NCI-H2227 (cell line): ENCODE measurements around the gene DPP10.

Experiments
- DNase-seq: peaks from one replicate; lab custom pipeline; 2025; ENCODE audit not compliant: unreplicated experiment; lab: John Stamatoyannopoulos, UW

DPP10 gene

DNA sequence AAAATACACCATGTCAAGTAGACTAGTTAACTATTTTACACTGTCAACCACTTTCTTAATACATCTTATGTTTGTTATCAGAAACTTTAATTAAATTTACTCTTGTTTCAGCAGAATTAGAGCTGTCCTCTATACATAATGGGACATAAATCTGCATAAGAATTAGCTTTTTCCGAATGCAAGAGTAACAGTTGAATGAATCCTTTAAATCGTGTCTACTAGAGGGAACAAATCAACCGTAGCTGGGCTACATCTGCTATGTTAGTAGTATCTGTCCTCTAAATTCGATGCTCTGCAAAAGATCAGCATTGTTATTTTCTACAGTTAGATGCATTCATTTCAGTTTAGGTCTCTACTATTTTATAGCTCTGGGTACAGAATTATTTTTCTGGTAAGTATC, 1090.6 kb downstream of the DPP10 start:
- no peak for DNase-seq

DNA sequence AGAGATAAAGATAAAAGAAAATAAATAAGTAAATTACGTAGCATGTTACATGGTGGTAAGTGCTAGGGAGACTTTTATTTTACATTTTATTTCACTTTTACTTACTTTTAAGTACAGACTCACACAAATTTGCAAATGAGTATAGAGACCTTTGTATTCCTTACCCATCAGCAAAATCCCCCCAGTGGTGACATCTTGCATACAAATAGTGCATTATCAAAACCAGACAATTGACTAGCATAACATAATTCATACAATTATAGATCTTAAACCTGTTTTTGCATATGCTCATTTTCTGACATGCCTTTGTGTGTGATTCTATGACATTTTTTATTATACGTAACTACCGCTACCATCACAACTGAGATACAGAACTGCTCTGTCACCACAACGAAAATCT, 1099.4 kb downstream of the DPP10 start:
- no peak for DNase-seq

DNA sequence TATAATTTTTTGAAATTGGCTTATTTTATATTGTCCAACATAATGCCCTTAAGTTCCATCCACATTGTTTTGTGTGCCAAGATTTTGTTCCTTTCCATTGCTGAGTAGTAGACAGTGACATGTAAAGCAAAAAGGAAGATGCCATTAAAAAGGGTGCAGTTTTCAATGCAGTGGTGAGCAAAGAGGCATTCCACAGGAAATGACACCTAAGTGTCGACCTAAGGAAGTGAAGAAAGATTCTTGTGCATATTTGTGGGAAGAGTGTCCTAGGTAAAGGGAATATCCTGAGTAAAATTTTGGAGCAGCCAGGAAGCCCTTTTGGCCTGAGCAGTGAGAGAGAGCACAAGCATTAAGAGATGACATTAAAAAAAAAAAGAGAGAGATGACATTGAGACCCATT, 1099.9 kb downstream of the DPP10 start:
- no peak for DNase-seq

DNA sequence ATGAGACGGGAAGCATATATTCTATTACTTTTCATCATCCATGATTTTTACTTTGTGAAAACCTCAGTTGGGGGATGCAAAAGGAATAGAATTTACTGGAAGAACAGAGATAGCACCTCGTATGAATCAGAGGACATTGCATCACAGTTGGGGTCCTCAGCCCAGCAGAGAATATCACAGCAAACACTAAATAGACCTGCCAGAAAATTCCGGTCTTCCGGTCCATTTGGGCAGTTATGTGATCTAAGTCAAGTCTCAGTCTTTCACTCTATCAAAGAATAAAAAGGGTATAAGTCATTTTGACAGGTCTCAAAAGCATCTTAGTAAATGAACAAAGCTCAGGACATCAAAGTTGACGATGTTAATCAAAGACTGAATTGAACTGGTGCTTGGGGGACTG, 1100.6 kb downstream of the DPP10 start:
- no peak for DNase-seq

DNA sequence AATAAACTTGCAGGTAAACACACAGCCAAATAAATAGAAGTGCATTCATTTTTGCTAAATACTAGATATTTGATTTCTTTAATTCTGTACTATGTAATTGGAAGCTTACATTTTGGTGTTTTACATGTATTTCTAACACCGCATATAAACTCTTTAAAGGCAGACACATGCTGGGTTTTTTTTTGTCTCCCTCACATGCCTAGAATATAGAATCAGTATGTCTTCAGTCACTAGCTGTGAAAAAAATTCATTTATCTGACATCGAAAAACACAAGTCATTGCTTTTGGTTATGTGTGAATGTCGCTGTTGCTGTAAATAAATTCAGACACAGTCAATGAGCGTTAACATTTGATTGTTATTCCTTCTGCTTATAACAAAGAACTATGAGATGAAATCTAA, 1101.0 kb downstream of the DPP10 start:
- DNase-seq: no peak

DNA sequence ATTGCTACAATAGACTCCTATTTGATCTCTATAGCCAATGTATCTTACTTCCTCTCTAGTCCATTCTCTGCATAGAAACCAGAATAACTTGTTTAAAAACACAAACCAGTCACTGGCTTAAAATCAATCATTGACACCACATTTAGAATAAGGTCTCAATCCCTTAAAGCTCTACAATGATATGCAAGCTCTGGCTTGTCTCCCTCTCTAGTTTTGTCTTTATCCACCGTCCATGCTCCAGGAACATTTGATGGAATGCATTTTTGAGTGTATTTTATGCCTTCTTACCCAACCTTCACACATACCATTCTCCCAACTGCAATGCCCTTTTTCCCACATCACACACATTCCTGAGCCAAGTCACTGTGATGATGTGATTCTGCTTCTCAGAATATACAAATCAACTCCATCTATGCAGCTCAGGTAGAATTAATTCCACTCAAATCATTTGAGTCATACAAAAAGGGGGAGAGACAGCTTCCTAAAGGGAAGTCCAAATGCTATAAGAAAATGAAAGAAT, 1107.2 kb downstream of the DPP10 start:
- DNase-seq: no peak

DNA sequence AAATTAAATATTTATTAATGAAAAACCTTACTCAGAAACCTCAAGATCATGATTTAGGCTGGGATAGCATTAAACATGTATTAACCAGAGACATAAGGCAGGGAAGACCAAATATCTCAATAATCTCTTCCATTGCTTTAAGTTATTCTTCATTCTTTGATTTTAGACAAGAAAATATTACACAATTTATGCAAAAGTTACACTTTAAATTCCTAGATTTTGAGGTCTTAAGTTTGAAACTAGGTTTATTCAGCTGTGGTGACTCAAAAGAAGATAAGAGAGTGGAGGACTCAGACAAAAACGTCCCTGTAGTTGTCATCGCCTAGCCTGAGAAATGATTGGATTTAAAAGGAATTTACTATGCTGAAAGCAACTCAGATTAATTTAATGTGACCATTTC, 1110.3 kb downstream of the DPP10 start:
- no peak for DNase-seq

DNA sequence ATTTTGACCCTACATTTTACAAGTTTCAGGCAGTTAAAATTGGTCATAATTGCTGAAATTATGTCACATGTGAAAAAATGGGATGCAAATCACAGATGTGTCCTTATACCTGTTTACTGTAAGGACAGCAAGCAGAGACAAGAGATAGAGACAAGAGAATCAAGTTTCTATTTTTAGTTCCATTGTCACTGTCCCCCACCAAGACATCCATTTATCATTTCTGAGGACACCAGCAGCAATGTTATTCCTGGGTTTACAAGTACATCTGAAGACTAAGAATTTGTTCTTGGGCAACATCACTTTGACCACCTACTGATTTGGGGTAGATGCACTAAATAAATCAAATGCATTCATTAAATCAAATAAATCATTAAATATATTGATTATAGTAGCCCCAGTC, 1111.7 kb downstream of the DPP10 start:
- DNase-seq: no peak

DNA sequence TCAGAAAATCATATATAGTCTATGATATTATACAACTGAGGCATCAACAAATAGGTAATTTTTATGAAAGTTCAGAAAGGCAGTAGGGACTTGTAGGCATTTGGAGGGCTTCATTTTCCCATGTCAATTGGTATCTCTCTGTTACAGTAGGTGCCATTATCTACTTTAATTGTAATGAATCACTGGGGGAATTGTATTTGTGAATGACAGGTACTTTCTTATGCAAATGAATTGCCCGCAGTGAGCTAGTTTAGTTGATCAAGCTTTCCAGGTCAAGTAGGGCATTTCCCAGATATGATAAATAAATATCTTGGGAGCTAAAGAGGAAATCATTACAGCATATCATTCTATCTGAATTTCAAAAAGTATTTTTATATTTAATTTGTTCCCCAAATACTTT, 1116.3 kb downstream of the DPP10 start:
- DNase-seq: no peak

DNA sequence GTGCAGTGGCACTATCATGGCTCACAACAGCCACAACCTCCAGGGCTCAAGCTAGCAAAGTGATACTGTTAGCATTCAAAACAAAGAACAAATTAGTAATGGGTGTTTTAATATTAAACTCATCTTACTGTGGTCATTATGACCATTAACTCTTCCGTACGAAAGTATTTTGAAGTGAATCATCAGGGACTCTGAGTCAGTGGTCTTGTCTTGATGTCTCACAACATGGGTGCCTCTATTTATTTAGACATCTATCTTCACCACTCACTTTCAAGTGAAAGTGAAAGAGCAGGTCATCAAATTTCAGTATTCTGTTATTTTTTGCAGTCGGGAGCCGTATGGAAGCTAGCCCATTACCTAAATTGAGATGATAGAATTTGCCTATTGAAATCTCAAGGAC, 1118.2 kb downstream of the DPP10 start:
- DNase-seq: no peak

DNA sequence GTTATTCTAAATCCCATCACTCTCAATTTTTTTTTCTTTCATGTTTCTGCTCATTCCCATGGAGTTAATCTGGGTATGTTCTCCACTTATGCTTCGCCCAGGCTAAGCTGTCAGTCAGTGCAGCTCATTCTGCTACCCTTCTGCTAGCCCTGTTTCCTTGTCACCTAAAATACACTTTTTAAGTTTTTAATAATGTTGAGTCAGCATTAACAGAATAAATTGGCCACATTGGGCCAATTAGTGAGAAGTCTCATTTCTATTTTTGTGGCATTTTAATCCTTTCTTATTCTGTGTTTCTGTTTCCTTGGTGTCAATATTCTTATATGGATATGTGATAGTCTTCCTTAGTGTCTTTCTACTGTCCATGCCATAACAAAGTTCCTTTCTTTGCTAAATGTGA, 1126.2 kb downstream of the DPP10 start:
- DNase-seq: no peak

DNA sequence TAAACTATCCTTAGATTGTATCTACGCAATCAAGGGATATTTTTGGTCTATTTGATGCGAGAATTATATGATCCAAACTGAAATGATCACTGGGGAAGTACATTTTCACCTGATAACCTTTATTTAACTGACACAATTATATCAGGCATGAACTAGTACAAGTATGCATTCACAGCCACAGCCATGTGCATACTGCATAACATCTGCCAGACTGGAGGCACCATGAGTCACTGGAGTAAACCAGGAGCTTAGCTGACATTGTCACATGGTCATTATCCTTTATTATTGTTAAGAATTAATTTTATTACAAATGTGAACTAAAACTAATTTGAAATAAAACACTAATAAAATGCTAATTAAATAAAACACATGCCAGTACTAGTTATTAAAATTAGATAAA, 1127.1 kb downstream of the DPP10 start:
- DNase-seq: no peak

DNA sequence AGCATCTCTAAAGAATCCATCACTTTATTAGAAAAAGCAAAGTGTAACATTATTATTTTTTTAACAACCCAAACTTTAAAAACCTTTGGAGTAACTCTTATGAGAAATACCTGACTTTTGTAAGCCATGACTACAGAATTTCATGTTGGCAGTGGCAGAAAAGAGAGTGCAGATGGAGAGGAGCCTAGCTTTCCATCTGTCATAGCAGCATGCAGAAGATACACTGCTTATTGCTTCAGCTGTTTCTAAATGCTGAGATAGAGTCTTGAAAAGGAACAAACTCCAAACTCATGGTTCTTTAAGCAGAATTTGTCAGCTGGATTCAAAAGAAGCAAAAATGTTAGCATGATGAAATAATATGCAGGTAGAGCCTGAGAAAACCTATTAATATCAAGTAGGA, 1130.3 kb downstream of the DPP10 start:
- DNase-seq: no peak

DNA sequence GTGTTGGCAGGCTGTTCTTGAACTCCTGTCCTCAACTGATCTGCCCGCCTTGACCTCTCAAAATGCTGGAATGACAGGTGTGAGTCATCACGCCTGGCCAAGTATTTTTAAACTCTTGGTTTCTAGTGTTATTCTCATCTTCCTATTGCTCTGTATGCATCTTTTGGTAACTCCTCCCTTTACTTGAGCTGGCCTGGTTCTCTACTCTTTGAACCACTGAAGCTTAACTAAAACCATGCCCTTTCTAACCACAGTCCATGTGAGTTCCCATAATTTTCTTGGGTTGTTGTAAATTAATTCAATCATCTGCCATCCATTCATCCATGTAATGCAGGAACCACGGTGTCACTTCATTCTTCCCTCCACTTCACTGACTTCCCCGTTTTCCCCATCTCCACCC, 1131.3 kb downstream of the DPP10 start:
- no peak for DNase-seq

DNA sequence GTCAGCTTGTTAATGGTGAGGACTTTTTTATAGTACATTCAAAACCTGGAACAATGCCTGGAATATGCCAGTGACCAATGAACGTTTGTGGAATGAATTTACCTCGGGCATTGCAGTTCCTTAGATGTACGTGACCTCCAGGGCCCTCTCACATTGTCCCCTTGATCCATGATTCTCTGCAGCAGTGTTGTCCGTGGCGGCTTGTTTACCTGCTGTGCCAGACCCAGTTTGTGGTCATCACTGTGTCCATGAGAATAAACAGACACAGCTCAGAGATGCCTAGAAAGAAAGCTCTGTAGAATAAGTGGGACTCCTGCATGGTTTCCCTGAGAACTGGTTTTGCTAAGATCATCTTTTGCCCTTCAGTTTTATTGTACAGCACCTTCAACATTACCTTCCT, 1132.2 kb downstream of the DPP10 start:
- no peak for DNase-seq

DNA sequence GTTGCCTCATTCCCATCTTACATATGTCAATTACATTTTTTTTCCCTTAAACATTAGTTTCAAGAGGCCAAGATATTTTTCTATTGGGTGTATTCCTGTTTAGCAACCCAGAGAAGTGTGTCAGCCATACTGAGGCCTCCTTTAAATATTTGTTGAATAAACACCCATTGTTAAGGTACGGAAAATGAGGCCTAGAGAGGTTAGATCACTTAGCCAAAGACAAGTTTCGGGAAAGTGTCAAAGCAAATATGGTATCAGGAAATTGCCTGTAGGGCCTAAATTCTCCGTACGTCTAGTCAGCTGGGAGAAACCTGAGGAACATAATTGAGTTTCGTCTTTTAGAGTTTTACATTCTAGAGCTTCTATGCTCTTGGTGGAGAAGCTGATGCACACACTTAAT, 1138.3 kb downstream of the DPP10 start:
- DNase-seq: no peak

DNA sequence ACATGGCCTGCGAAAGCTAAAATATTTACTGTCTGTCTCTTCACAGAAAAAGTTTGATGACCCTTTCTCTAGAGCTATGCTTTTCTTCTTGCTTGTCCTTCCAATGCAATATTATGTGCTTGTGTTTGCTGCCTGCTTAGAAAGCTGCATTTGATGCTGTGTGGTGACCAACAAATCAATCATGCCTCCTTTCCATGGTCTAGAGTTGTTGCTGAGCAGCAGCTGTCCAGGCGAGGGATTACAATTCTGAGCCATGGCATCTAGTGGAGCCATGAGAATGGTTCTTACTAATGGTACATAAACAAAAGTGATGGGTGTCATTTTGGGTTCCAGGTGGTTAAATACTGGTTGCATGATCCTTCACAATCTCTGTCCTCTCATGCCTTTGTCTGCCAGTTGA, 1142.1 kb downstream of the DPP10 start:
- no peak for DNase-seq

DNA sequence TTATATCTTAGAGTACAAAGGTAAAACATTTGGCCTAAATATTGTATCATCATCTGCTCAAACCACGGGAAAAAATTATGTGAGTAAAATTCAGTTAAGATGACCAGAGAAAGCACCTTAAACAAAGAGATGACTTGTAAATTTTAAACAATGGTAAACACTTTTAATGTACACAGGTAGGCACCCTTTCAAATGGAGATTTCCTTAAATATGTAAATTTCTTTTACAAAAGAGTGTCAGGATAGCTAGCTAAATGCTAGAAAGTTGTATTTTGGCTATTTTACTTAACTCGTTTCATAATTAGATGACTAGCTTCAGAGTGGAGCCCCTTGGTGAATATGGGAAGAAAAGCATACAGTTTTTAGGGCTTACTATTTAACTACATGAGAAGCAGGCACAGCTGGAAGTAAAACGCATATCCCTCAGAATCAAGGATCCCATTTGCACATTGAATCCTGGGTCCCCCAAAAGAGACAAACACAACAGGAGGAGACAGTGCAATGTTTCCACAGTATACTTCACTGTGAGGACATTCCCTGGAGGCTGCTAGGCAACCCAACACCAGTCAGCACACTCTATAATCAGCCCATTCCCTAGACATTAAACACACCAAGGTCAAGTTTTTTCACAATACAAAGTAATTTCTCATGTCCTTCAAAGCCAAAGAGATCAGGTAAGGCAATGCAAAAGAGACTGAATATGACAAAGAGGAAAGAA, 1154.4 kb downstream of the DPP10 start:
- no peak for DNase-seq

DNA sequence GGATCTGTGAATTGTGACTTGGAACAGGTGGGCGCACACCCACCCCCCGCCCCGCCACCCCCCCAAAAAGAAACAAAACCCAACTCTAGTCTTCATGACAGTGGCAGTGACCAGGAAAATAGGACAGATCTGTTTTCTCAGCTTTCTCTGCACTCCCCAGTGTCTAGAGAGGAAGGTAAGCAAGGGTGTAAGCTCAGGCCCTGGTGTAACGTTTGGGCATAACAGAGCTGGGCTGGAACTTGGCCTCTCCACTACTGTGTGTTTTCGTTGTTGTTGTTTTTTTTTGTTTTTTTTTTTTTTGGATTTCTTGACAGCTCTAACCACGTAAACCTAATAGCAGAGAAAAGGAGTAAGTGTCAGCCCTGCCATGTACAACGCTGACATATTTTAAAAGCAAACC, 1160.8 kb downstream of the DPP10 start:
- DNase-seq: no peak

DNA sequence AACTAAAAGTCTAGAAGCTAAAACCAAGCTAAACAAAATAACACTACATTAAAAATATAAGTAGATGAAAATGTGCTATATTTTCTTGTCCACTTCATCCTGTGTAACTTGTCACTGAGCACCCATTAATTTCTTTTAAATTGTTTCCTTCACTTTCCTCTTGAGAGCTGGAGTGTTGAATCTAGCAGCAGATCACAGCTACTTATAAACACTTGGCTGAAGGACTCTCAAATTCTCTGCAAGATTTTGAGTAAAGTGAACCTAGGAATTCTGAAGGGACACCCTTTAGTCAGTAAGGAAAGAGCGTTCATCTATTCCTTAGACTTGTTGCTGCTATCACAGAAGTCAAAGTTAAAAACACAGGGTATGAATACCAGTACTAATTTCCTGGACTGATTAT, 1163.9 kb downstream of the DPP10 start:
- no peak for DNase-seq

DNA sequence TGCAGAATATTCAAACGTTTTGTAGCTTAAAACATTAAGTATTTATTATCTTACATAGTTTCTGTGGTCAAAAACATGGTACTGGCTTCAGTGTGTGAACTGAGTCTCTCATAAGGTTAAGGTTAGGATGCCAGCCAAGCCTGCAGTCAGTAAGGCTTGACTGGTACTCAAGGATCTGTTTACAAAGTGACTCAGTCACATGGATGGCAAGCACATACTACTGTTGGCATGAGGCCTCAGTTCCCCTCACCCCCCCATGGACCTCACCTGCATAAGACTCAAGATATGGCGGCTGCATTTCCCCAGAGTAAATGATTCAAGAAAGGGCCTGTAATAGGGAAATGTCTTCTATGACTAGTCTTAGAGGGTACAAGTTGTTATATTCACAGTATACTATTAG, 1167.5 kb downstream of the DPP10 start:
- DNase-seq: no peak

DNA sequence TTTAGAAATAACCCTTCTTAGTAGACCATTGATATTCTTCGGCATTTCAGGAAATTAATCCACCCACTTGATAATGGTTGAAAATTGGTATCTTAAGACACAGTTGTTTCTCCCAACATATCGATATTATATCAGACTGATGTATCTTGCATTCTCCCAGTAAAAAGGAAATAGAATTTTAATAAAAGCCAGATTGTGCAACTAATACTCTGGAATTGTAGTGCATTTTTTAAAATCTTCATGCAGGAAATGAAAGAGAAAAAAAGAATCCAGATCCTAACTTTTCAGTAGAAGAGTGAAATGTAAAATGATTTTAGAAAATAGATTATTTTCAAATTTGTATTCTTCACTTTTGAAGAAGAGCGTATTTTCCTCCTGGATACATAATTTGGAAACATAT, 1168.4 kb downstream of the DPP10 start:
- no peak for DNase-seq

DNA sequence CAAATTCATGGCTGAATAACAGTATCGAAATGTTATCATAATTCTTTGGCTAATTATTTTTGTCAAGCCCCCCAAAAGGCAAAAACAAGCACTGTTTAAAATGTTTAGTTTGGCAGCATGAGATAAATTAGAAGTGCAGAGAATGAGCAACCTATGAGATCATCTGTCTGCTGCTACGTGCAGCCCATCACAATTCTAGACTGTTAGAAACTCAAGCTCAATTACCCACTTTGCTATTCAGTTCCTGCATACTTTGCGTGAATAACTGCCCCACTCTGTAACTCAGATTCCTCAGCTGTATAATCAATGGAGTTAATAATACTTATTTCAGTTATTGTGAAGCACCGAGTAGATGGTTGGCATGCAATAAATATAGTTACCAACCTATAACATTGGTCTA, 1181.9 kb downstream of the DPP10 start:
- no peak for DNase-seq
